ENCODE measurements around the gene CLPTM1L.

DNA sequence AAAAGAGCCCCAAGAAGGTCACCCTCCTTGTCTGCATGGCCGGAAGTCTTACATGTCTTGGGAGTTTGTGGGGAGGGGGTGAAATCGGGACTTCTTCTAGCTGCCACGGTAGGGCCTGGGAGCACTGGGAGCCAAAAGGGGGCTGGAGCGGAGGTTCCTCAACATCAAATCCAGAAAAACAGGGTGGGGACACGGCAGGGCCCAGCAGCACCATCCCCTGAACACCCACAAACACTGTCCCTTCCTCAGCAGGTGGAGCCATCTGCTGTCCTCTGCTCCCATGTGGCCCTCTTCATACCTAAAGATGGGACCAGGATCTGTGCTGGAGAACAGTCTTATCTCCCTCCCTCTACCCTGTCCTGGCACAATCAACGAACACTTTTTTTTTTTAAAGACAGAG is 52.8 kb downstream of the CLPTM1L start:
- no peak for TF ChIP-seq CTCF (IDR thresholded peaks at IDR 0.05)
- no peak for TF ChIP-seq POLR2A (IDR thresholded peaks at IDR 0.05)

Data from breast epithelium (tissue), 3 donors.